Measurements from ENCODE around the gene ALDH5A1.

ALDH5A1 gene

GRCh38 chr6:24494821-24495795, at the start of gene ALDH5A1:
TSS of gene ALDH5A1 (plus strand) at chr6:24494969. CDS start at chr6:24494997, 28 bp downstream.
- TF ChIP-seq, protein P1, sequence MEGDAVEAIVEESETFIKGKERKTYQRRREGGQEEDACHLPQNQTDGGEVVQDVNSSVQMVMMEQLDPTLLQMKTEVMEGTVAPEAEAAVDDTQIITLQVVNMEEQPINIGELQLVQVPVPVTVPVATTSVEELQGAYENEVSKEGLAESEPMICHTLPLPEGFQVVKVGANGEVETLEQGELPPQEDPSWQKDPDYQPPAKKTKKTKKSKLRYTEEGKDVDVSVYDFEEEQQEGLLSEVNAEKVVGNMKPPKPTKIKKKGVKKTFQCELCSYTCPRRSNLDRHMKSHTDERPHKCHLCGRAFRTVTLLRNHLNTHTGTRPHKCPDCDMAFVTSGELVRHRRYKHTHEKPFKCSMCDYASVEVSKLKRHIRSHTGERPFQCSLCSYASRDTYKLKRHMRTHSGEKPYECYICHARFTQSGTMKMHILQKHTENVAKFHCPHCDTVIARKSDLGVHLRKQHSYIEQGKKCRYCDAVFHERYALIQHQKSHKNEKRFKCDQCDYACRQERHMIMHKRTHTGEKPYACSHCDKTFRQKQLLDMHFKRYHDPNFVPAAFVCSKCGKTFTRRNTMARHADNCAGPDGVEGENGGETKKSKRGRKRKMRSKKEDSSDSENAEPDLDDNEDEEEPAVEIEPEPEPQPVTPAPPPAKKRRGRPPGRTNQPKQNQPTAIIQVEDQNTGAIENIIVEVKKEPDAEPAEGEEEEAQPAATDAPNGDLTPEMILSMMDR (IDR thresholded peaks at IDR 0.05; ENCODE audit: borderline replicate concordance, insufficient read depth, low read depth, low read length) = peak; percentile 47; the same call in 1 of the 2 replicates

GRCh38 chr6:24445704-24446103, 49.1 kb upstream of the ALDH5A1 start:
- no peak overlapping the region for H3K4me3 ChIP-seq (ENCODE audit: low read depth, low read length)
- TF ChIP-seq, protein P1 (IDR thresholded peaks at IDR 0.05; ENCODE audit: borderline replicate concordance, insufficient read depth, low read depth, low read length) = no peak

More at GRCh38 chr6:24494821-24495795, at the start of gene ALDH5A1:
- peak within 1 kb of the TSS; percentile 48 for H3K4me3 ChIP-seq (ENCODE audit: low read depth, low read length)

- TF ChIP-seq, protein P1 (IDR thresholded peaks at IDR 0.05; ENCODE audit: borderline replicate concordance, insufficient read depth, low read depth, low read length) = no peak
- no peak overlapping the region for H3K4me3 ChIP-seq (ENCODE audit: low read depth, low read length)
Observed at GRCh38 chr6:24446670-24447069, 48.1 kb upstream of the ALDH5A1 start.

DNA sequence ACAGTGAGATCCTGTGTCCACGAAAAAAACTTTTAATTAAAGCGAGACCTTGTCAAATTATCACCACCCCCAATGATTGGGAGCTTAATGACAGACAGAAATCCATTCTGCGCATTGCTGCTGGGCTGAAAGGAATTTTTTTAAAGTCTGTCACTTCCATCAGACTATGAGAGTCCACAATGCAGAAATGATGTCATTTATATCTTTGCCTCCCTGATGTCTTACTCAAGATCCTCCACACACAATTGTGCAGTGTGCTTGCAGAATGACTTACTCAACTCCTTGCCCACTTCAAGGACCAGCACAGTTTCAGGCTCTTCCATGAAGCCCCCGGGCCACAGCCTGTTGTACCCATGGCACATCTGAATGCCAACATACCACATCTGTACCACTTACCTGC, 46.4 kb upstream of the ALDH5A1 start:
- TF ChIP-seq, protein P1 (IDR thresholded peaks at IDR 0.05; ENCODE audit: borderline replicate concordance, insufficient read depth, low read depth, low read length) = no peak
- H3K4me3 ChIP-seq (ENCODE audit: low read depth, low read length) = no peak overlapping the region

GRCh38 chr6:24448828-24449525, 45.8 kb upstream of the ALDH5A1 start:
- H3K4me3 ChIP-seq (ENCODE audit: low read depth, low read length) = no peak overlapping the region

DNA sequence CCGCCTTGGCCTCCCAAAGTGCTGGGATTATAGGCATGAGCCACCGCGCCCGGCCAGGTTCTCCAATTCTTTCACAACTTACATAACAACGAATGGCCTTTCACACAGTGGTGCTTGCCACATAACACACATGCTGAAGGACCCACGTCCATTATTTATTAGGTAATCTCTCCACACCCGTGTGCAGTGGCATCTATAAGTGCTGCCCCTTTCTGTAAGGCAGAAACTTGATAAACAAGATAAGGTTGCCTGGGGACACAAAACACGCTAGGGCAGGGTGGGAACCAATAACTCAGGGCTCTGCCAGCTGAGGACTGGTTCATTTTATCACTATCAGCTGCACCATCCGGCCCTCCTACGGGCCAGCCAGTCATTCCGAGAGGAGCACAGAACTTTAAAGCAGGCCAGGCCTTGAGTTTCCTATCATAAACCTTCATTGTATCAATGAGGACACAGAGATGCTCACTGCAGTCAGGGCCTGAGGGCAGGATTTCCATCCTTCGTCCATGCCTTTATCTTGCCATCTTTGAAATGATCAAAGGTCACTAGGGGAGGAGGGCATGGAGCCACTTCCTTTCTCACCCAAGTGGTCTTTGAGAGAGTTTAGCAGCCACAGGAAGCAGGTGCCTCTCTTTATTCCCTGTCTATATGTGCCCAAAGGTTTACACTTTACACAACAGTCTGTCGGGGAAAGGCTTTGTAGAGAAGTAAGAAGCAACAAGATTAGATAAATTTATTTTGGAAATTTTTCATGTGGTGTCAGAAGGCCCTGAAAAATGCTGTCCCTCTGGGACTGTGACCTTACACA, 43.0 kb upstream of the ALDH5A1 start:
- no peak overlapping the region for H3K4me3 ChIP-seq (ENCODE audit: low read depth, low read length)
- TF ChIP-seq, protein P1 (IDR thresholded peaks at IDR 0.05; ENCODE audit: borderline replicate concordance, insufficient read depth, low read depth, low read length) = no peak

More at GRCh38 chr6:24448828-24449525, 45.8 kb upstream of the ALDH5A1 start:
- TF ChIP-seq, protein P1 (IDR thresholded peaks at IDR 0.05; ENCODE audit: borderline replicate concordance, insufficient read depth, low read depth, low read length) = no peak

Measured in GM12875 (cell line).